SK-N-SH treated with all-trans-retinoic acid at 6 μM for 48 hours (cell line): ENCODE data around the gene KCNK1.

Experiments used
- ARNTL ChIP-seq: fragments of 450-650 bp; formaldehyde crosslinking; IDR thresholded peaks from 2 replicates; pipeline ENCODE4 v1.5.0; 2020; ENCODE audit warnings: low read depth, mild to moderate bottlenecking, moderate library complexity, borderline replicate concordance
- CREB5 ChIP-seq: fragments of 250-450 bp; sonication (Bioruptor Pico); IDR thresholded peaks from 2 replicates; pipeline ENCODE4 v1.5.1; 2020; ENCODE audit warnings: low read depth, mild to moderate bottlenecking, moderate library complexity
- OSR1 ChIP-seq: fragments of 250-450 bp; sonication (Bioruptor Pico); IDR thresholded peaks from 2 replicates; pipeline ENCODE4 v1.8.0; 2022; ENCODE audit warnings: moderate library complexity, mild to moderate bottlenecking, inconsistent platforms
- RARB ChIP-seq: fragments of 250-450 bp; sonication (Bioruptor Pico); IDR thresholded peaks from 2 replicates; pipeline ENCODE4 v1.8.0; 2021; ENCODE audit warnings: mild to moderate bottlenecking, moderate library complexity

- TF ChIP-seq ARNTL (no peak), OSR1 (CRISPR knock-in tag) (no peak), CREB5 (CRISPR knock-in tag) (no peak), RARB (CRISPR knock-in tag) (no peak)
These were observed 25.7 kb upstream of the KCNK1 start for GRCh38 chr1:233587958-233588799.
